HEK293 (cell line): ENCODE data around the gene RPGR.

ENCODE experiments used
- CTCF ChIA-PET: fragments of 350-600 bp; formaldehyde crosslinking; extraction: SDS; loops from one replicate; lab custom pipeline; 2021; ENCODE audit warnings: antibody characterized with exemption; lab: Yijun Ruan, JAX
- POLR2A ChIA-PET: fragments of 300-600 bp; formaldehyde crosslinking; extraction: SDS; loops from one replicate; lab custom pipeline; 2020; ENCODE audit warnings: antibody characterized with exemption, inconsistent platforms; lab: Yijun Ruan, JAX
- H3K27ac ChIP-seq: fragments of 200-500 bp; sonication (Bioruptor generic); 2 replicates; pipeline ENCODE4 v1.5.1; 2014; ENCODE audit warnings: low read depth, low read length, control low read depth, inconsistent platforms; ENCODE audit errors: extremely low read depth
- H3K36me3 ChIP-seq, 2 experiments: fragments of 200-500 bp in 1 of 2; sonication (Bioruptor generic) in 1 of 2; 1 replicate in 1 of 2; 2 replicates in 1 of 2; pipeline ENCODE4 v1.5.1; 2014 to 2017; ENCODE audit warnings: inconsistent platforms in 2 of 2, low read length in 2 of 2; ENCODE audit not compliant: control insufficient read depth in 2 of 2, insufficient read depth in 1 of 2
- H3K4me1 ChIP-seq: fragments of 200-500 bp; sonication (Bioruptor generic); 2 replicates; pipeline ENCODE4 v1.5.1; 2014; ENCODE audit warnings: mild to moderate bottlenecking, low read length, inconsistent platforms; ENCODE audit not compliant: control insufficient read depth, insufficient read depth
- H3K4me3 ChIP-seq: 2 replicates; pipeline ENCODE4 v1.5.1; 2011; ENCODE audit warnings: low read depth, mild to moderate bottlenecking, control low read depth, low read length, moderate library complexity
- H3K9me3 ChIP-seq: fragments of 200-500 bp; sonication (Bioruptor generic); 2 replicates; pipeline ENCODE4 v1.5.1; 2014; ENCODE audit warnings: low read depth, low read length, inconsistent platforms; ENCODE audit not compliant: control insufficient read depth, insufficient read depth
- BCL11A ChIP-seq: fragments of 450-650 bp; formaldehyde crosslinking; IDR thresholded peaks from 2 replicates; pipeline ENCODE4 v1.5.1; 2016; ENCODE audit warnings: low read depth, missing biosample characterization, missing genetic modification characterization
- HOXD13 ChIP-seq: sonication (generic); formaldehyde crosslinking; IDR thresholded peaks from 2 replicates; pipeline ENCODE4 v1.8.0; 2022; ENCODE audit warnings: missing genetic modification reagents, borderline replicate concordance
- KLF16 ChIP-seq: fragments of 450-650 bp; formaldehyde crosslinking; IDR thresholded peaks from 2 replicates; pipeline ENCODE4 v1.5.1; 2017; ENCODE audit warnings: missing biosample characterization, missing genetic modification characterization
- MZF1 ChIP-seq: fragments of 450-650 bp; formaldehyde crosslinking; IDR thresholded peaks from 2 replicates; pipeline ENCODE4 v1.5.1; 2017; ENCODE audit warnings: missing biosample characterization, missing genetic modification characterization, borderline replicate concordance
- REPIN1 ChIP-seq: fragments of 450-650 bp; formaldehyde crosslinking; IDR thresholded peaks from 2 replicates; pipeline ENCODE4 v1.5.1; 2017; ENCODE audit warnings: missing biosample characterization, missing genetic modification characterization, low read depth
- ZBTB1 ChIP-seq: fragments of 450-650 bp; formaldehyde crosslinking; IDR thresholded peaks from 2 replicates; pipeline ENCODE4 v1.5.1; 2016; ENCODE audit warnings: missing biosample characterization, missing genetic modification characterization
- ZBTB17 ChIP-seq: fragments of 450-650 bp; formaldehyde crosslinking; IDR thresholded peaks from 2 replicates; pipeline ENCODE4 v1.5.1; 2016; ENCODE audit warnings: missing biosample characterization, missing genetic modification characterization
- ZFHX2 ChIP-seq: fragments of 450-650 bp; formaldehyde crosslinking; conservative IDR thresholded peaks from 2 replicates; pipeline ENCODE4 v1.5.1; 2016; ENCODE audit warnings: missing biosample characterization, missing genetic modification characterization
- ZNF112 ChIP-seq: fragments of 450-650 bp; formaldehyde crosslinking; IDR thresholded peaks from 2 replicates; pipeline ENCODE4 v1.5.0; 2017; ENCODE audit warnings: missing biosample characterization, missing genetic modification characterization
- ZNF133 ChIP-seq: fragments of 450-650 bp; formaldehyde crosslinking; IDR thresholded peaks from 2 replicates; pipeline ENCODE4 v1.5.1; 2016; ENCODE audit warnings: missing biosample characterization, missing genetic modification characterization
- ZNF155 ChIP-seq: fragments of 450-650 bp; formaldehyde crosslinking; IDR thresholded peaks from 2 replicates; pipeline ENCODE4 v1.5.1; 2016; ENCODE audit warnings: missing biosample characterization, missing genetic modification characterization
- ZNF174 ChIP-seq: fragments of 450-650 bp; formaldehyde crosslinking; IDR thresholded peaks from 2 replicates; pipeline ENCODE4 v1.5.0; 2017; ENCODE audit warnings: missing biosample characterization, mild to moderate bottlenecking, missing genetic modification characterization
- ZNF214 ChIP-seq: fragments of 450-650 bp; formaldehyde crosslinking; IDR thresholded peaks from 2 replicates; pipeline ENCODE4 v1.5.1; 2017; ENCODE audit warnings: missing biosample characterization, mild to moderate bottlenecking, missing genetic modification characterization, borderline replicate concordance
- ZNF223 ChIP-seq: fragments of 450-650 bp; formaldehyde crosslinking; IDR thresholded peaks from 2 replicates; pipeline ENCODE4 v1.5.1; 2016; ENCODE audit warnings: missing biosample characterization, missing genetic modification characterization
- ZNF548 ChIP-seq: fragments of 450-650 bp; formaldehyde crosslinking; IDR thresholded peaks from 2 replicates; pipeline ENCODE4 v1.5.1; 2016; ENCODE audit warnings: missing biosample characterization, missing genetic modification characterization
- ZNF624 ChIP-seq: fragments of 450-650 bp; formaldehyde crosslinking; IDR thresholded peaks from 2 replicates; pipeline ENCODE4 v1.5.1; 2017; ENCODE audit warnings: missing biosample characterization, missing genetic modification characterization
- ZNF626 ChIP-seq: fragments of 450-650 bp; sonication (Bioruptor Pico); formaldehyde crosslinking; IDR thresholded peaks from 2 replicates; pipeline ENCODE4 v1.5.1; 2018; ENCODE audit warnings: missing biosample characterization, missing genetic modification characterization, inconsistent platforms
- ZNF629 ChIP-seq: fragments of 450-650 bp; formaldehyde crosslinking; IDR thresholded peaks from 2 replicates; pipeline ENCODE4 v1.5.1; 2017; ENCODE audit warnings: missing biosample characterization, missing genetic modification characterization
- ZNF660 ChIP-seq: fragments of 450-650 bp; IDR thresholded peaks from 2 replicates; pipeline ENCODE4 v1.5.1; 2018; ENCODE audit warnings: missing biosample characterization, mild to moderate bottlenecking, missing genetic modification characterization
- ZNF677 ChIP-seq: fragments of 450-650 bp; IDR thresholded peaks from 2 replicates; pipeline ENCODE4 v1.5.0; 2018; ENCODE audit warnings: missing biosample characterization, mild to moderate bottlenecking, missing genetic modification characterization, moderate library complexity
- ZNF747 ChIP-seq: fragments of 450-650 bp; formaldehyde crosslinking; IDR thresholded peaks from 2 replicates; pipeline ENCODE4 v1.5.1; 2016; ENCODE audit warnings: missing biosample characterization, missing genetic modification characterization
- ZNF791 ChIP-seq: fragments of 450-650 bp; formaldehyde crosslinking; IDR thresholded peaks from 2 replicates; pipeline ENCODE4 v1.5.1; 2016; ENCODE audit warnings: missing biosample characterization, missing genetic modification characterization
- ZSCAN23 ChIP-seq: fragments of 450-650 bp; formaldehyde crosslinking; IDR thresholded peaks from 2 replicates; pipeline ENCODE4 v1.5.1; 2016; ENCODE audit warnings: missing biosample characterization, missing genetic modification characterization
- TF ChIP-seq, protein P1 (sequence below): fragments of 450-650 bp; formaldehyde crosslinking; IDR thresholded peaks from 2 replicates; pipeline ENCODE4 v1.5.1; 2016; ENCODE audit warnings: missing biosample characterization, missing genetic modification characterization
- TF ChIP-seq, protein P2 (sequence below): fragments of 450-650 bp; formaldehyde crosslinking; IDR thresholded peaks from 2 replicates; pipeline ENCODE4 v1.5.1; 2016; ENCODE audit warnings: missing biosample characterization, missing genetic modification characterization
- TF ChIP-seq, protein P3 (sequence below): fragments of 450-650 bp; formaldehyde crosslinking; IDR thresholded peaks from 2 replicates; pipeline ENCODE4 v1.5.1; 2016; ENCODE audit warnings: missing biosample characterization, missing genetic modification characterization, borderline replicate concordance
- TF ChIP-seq, protein P4 (sequence below): fragments of 450-650 bp; formaldehyde crosslinking; IDR thresholded peaks from 2 replicates; pipeline ENCODE4 v1.5.1; 2017; ENCODE audit warnings: missing biosample characterization, missing genetic modification characterization

RPGR gene

DNA sequence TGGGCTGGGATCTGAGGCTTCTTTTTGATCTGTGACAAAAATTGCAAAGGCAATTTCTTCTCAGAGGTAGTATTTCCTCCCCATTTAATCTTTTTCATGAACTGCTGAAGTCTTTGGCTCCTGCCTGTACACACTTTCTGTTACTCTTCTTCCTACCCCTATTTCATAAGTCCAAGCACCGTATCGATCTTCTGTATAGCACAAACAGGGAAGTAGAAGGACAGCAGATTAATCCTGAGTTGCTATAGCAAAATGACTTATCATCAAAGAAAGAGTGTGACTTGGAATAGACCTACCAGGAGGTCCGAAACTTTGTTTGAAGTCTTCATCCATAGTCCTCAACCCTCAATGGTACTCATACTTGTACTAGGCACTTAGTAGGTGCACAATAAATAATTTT lies 47.1 kb upstream of the RPGR start:
- no peaks in the 10 kb centered on the region for H3K9me3 ChIP-seq
- CTCF ChIA-PET, result interaction anchor here (0.8 kb wide), 1 partner anchor 630 kb away, joined by 4 read pairs; no protein-coding TSS in a partner anchor
- H3K4me3 ChIP-seq, result no peak overlapping the region
- no peaks in the 10 kb centered on the region for H3K36me3 ChIP-seq
- no peak overlapping the region for H3K27ac ChIP-seq
- H3K4me1 ChIP-seq, result no peaks in the 10 kb centered on the region
- TF ChIP-seq ZFHX2 (tag by site-specific recombination) (no peak), ZBTB17 (no peak), ZNF660 (tag by site-specific recombination) (no peak), MZF1 (tag by site-specific recombination) (no peak), ZBTB1 (no peak), ZNF791 (tag by site-specific recombination) (no peak), ZNF626 (tag by site-specific recombination) (no peak), ZNF223 (no peak)
- POLR2A ChIA-PET, result no interaction called here

DNA sequence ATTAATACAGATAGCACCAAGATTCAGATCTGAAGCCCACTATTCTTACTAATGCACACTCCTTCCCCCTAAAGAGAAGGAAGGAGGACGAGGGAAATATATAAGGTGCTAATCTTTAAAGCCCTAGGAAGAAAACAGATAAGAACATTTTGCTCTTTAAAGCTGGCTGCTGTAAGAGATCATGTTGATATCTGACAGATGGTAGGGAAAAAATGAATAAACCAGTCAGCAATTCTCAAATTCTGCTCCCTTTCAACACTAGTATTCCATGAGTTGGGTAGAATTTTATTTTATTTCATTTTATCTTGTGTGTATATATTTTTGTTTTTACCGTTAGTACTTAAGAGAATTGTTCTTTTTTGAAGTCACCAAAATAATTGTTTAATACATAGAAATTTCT lies 44.3 kb upstream of the RPGR start:
- TF ChIP-seq ZNF677 (0 out of 2 replicates have a peak, but pooled peaks have one; percentile 44), ZNF155 (tag by site-specific recombination) (no peak), ZNF629 (tag by site-specific recombination) (no peak), KLF16 (no peak)
- CTCF ChIA-PET, result interaction anchor here (0.6 to 0.7 kb wide), 3 partner anchors 162 to 862 kb away, joined by 4 to 6 read pairs (median 4); no protein-coding TSS in a partner anchor

DNA sequence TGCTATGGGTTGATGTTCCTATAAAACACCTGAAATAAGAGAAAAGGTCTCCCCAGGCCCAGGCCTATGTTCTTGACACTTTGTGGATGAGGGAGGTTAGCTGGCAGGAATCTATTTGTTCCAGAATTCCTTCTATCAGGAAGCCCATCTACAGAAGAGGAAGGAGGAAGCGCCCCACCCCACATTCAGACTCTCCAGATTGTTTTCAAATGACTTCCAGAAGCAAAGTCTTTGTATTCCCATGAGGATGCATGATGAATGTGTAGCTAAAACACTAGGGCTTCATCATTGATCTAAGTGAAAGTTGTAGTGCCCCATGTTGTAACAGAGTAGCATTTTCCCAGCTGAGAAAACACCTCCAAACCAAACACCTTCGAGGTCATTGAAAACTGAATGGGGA lies 41.5 kb upstream of the RPGR start:
- Histone ChIP-seq H3K27ac (no peak overlapping the region), H3K36me3 (no peaks in the 10 kb centered on the region), H3K4me3 (no peak overlapping the region), H3K9me3 (no peaks in the 10 kb centered on the region), H3K4me1 (no peaks in the 10 kb centered on the region)
- ChIA-PET CTCF (no interaction called here), POLR2A (no interaction called here)
- no peak for TF ChIP-seq HOXD13
- no peak for TF ChIP-seq ZNF677
- no peak for TF ChIP-seq ZNF624
- TF ChIP-seq, protein P1, sequence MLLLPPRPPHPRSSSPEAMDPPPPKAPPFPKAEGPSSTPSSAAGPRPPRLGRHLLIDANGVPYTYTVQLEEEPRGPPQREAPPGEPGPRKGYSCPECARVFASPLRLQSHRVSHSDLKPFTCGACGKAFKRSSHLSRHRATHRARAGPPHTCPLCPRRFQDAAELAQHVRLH (tag by site-specific recombination), result no peak
- TF ChIP-seq, protein P2, sequence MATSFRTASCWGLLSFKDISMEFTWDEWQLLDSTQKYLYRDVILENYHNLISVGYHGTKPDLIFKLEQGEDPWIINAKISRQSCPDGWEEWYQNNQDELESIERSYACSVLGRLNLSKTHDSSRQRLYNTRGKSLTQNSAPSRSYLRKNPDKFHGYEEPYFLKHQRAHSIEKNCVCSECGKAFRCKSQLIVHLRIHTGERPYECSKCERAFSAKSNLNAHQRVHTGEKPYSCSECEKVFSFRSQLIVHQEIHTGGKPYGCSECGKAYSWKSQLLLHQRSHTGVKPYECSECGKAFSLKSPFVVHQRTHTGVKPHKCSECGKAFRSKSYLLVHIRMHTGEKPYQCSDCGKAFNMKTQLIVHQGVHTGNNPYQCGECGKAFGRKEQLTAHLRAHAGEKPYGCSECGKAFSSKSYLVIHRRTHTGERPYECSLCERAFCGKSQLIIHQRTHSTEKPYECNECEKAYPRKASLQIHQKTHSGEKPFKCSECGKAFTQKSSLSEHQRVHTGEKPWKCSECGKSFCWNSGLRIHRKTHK (tag by site-specific recombination), result no peak
- TF ChIP-seq, protein P3, sequence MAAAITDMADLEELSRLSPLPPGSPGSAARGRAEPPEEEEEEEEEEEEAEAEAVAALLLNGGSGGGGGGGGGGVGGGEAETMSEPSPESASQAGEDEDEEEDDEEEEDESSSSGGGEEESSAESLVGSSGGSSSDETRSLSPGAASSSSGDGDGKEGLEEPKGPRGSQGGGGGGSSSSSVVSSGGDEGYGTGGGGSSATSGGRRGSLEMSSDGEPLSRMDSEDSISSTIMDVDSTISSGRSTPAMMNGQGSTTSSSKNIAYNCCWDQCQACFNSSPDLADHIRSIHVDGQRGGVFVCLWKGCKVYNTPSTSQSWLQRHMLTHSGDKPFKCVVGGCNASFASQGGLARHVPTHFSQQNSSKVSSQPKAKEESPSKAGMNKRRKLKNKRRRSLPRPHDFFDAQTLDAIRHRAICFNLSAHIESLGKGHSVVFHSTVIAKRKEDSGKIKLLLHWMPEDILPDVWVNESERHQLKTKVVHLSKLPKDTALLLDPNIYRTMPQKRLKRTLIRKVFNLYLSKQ (tag by site-specific recombination), result no peak
- no peak for TF ChIP-seq ZSCAN23
- no peak for TF ChIP-seq ZNF747 (tag by site-specific recombination)
- no peak for TF ChIP-seq ZNF548 (tag by site-specific recombination)
- TF ChIP-seq ZNF112 (tag by site-specific recombination), result no peak
- no peak for TF ChIP-seq ZNF214 (tag by site-specific recombination)
- TF ChIP-seq, protein P4, sequence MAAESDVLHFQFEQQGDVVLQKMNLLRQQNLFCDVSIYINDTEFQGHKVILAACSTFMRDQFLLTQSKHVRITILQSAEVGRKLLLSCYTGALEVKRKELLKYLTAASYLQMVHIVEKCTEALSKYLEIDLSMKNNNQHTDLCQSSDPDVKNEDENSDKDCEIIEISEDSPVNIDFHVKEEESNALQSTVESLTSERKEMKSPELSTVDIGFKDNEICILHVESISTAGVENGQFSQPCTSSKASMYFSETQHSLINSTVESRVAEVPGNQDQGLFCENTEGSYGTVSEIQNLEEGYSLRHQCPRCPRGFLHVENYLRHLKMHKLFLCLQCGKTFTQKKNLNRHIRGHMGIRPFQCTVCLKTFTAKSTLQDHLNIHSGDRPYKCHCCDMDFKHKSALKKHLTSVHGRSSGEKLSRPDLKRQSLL (tag by site-specific recombination), result no peak
- no peak for TF ChIP-seq ZNF174 (tag by site-specific recombination)
- no peak for TF ChIP-seq BCL11A (tag by site-specific recombination)
- TF ChIP-seq REPIN1 (tag by site-specific recombination), result no peak
- TF ChIP-seq ZNF133 (tag by site-specific recombination), result no peak

More for the DNA sequence above, 44.3 kb upstream of the RPGR start:
- no peaks in the 10 kb centered on the region for H3K4me1 ChIP-seq
- no peaks in the 10 kb centered on the region for H3K36me3 ChIP-seq
- no peaks in the 10 kb centered on the region for H3K9me3 ChIP-seq
- no peak overlapping the region for H3K4me3 ChIP-seq
- POLR2A ChIA-PET, result no interaction called here
- no peak overlapping the region for H3K27ac ChIP-seq
